NT2/D1 (cell line): ENCODE results near the gene CPED1.
A peak's percentile ranks its signal among the peaks of the same experiment; 100 is the strongest.

ENCODE experiments used
- DNase-seq: peaks from one replicate; pipeline ENCODE4 v3.0.0-alpha.2; 2011; ENCODE audit warnings: low read depth, low spot score
- H3K27me3 ChIP-seq: 2 replicates; pipeline ENCODE4 v1.6.0; 2011; ENCODE audit warnings: mild to moderate bottlenecking; ENCODE audit not compliant: insufficient read length, insufficient read depth
- H3K36me3 ChIP-seq: 2 replicates; pipeline ENCODE4 v1.6.1; 2011; ENCODE audit warnings: mild to moderate bottlenecking, low read length, mixed read lengths; ENCODE audit not compliant: insufficient read depth, insufficient read length
- H3K4me1 ChIP-seq: 2 replicates; pipeline ENCODE4 v1.5.1; 2011; ENCODE audit not compliant: insufficient read depth, insufficient read length
- H3K4me3 ChIP-seq: 2 replicates; pipeline ENCODE4 v1.5.1; 2011; ENCODE audit warnings: low read depth; ENCODE audit not compliant: insufficient read length
- H3K9ac ChIP-seq: 2 replicates; pipeline ENCODE4 v1.6.0; 2011; ENCODE audit warnings: low read depth; ENCODE audit not compliant: insufficient read length
- H3K9me3 ChIP-seq: 2 replicates; pipeline ENCODE4 v1.5.1; 2011; ENCODE audit warnings: mild to moderate bottlenecking, low read length; ENCODE audit not compliant: insufficient read depth
- SUZ12 ChIP-seq: IDR thresholded peaks from 2 replicates; pipeline ENCODE4 v1.6.1; 2011; ENCODE audit not compliant: insufficient read length, insufficient read depth; ENCODE audit errors: extremely low read depth
- YY1 ChIP-seq: IDR thresholded peaks from 2 replicates; pipeline ENCODE4 v1.6.1; 2011; ENCODE audit not compliant: insufficient read length, insufficient read depth
- ZNF274 ChIP-seq: IDR thresholded peaks from 2 replicates; pipeline ENCODE4 v1.6.1; 2011; ENCODE audit warnings: mild to moderate bottlenecking, low read depth, low read length

CPED1 gene

DNA sequence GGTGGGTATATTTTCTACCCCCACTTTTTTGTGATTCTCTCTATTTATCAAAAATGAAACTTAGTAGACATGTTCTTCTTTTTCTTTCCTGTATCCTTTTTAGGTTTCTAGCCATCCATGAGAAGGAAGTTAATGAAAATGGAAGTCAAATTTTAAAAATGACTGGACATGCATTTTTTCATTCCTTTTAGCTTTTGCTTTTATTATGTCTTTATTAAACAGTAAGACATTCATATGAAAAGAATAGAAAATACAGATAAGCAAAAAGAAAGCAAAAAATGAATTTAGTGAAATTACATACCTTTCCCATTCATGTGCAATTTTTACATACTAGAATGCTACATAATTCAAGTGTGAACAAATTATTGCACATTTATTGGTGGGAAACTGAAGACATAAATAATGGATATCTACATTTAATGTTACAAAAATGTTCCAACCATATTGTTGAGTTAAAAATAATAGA lies 88.7 kb downstream of the CPED1 start:
- Histone ChIP-seq H3K4me3 (no peak overlapping the region), H3K9ac (no peak overlapping the region), H3K9me3 (no peaks in the 10 kb centered on the region), H3K36me3 (no peaks in the 10 kb centered on the region), H3K27me3 (no peaks in the 10 kb centered on the region), H3K4me1 (no peaks in the 10 kb centered on the region)
- no peak for DNase-seq
- TF ChIP-seq ZNF274 (no peak), SUZ12 (no peak), YY1 (no peak)

GRCh38 chr7:121078701-121079227 lies 90.3 kb downstream of the CPED1 start:
- TF ChIP-seq SUZ12 (no peak), ZNF274 (no peak), YY1 (no peak)
- no peak for DNase-seq
- H3K4me1 ChIP-seq: no peaks in the 10 kb centered on the region
- no peak overlapping the region for H3K9ac ChIP-seq
- no peak overlapping the region for H3K4me3 ChIP-seq
- no peaks in the 10 kb centered on the region for H3K36me3 ChIP-seq
- no peaks in the 10 kb centered on the region for H3K27me3 ChIP-seq
- no peaks in the 10 kb centered on the region for H3K9me3 ChIP-seq

DNA sequence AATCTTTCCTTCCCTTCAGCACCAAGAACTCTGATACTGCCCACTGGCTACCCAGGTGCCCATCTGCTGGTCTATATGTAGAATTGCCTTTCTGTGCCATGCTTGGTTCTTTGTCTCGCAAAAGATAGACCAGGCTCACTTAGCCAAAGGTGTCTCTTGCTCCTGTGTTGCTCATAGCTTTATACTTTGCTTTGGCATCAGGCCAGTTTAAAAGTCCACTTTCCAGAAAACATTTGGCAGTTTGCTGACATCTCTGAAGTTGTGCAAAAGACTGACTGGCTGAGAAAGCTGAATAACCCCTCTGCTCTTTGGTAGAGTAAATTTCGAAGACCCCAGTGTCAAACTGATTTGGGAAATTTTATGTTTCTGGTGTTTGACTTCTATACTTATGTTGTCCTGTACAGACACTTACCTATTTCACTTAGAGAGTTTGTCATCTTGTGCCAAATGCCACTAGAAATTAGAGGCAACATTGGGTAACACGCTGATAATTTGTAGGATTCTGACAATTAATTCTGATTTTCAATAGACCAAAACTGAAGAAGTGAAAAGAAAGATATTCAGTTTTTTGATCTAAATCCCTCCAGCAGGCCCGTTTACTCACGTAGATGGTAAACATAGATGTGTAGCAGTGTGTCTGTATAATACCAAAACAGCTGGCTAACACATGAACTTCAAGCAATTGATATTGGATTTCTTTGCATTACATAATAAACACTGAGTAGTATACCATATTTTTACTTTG lies 91.1 kb downstream of the CPED1 start:
- Histone ChIP-seq H3K27me3 (no peaks in the 10 kb centered on the region), H3K4me3 (no peak overlapping the region), H3K4me1 (no peaks in the 10 kb centered on the region), H3K9me3 (no peaks in the 10 kb centered on the region), H3K9ac (no peak overlapping the region), H3K36me3 (no peaks in the 10 kb centered on the region)
- TF ChIP-seq YY1 (no peak), SUZ12 (no peak), ZNF274 (no peak)
- DNase-seq: no peak

DNA sequence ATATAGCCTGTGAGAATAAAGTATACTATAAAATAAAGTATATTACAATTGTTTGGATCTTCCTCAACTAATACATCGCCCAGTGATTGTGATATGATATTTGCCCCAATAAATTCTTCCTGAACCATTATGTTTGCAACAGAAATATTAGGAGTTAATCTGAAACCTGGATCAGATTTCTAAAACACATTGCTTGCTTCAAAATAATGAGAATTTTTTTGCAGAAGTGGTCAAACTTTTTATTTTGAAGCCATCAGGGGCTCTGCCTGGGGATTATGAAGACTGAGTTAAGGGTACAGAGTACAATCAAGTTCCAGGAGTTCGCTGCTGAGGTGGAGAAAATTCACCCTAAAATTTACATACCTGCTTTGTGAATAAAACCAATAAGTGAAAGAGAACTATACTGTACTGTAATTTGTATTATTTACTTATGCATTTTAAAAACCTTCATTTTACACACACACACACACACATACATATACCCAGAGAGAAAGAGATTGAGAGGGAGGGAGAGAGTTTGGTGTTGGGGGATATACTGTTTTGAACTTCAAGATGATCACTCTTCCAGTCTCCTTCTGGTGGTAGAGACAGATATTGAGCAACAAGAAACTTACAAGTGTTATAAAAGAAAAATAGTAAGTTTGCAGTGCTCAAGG lies 91.9 kb downstream of the CPED1 start:
- Histone ChIP-seq H3K36me3 (no peaks in the 10 kb centered on the region), H3K4me3 (no peak overlapping the region), H3K9ac (no peak overlapping the region), H3K9me3 (no peaks in the 10 kb centered on the region), H3K27me3 (no peaks in the 10 kb centered on the region), H3K4me1 (no peaks in the 10 kb centered on the region)
- no peak for DNase-seq
- TF ChIP-seq YY1 (no peak), SUZ12 (no peak), ZNF274 (no peak)

DNA sequence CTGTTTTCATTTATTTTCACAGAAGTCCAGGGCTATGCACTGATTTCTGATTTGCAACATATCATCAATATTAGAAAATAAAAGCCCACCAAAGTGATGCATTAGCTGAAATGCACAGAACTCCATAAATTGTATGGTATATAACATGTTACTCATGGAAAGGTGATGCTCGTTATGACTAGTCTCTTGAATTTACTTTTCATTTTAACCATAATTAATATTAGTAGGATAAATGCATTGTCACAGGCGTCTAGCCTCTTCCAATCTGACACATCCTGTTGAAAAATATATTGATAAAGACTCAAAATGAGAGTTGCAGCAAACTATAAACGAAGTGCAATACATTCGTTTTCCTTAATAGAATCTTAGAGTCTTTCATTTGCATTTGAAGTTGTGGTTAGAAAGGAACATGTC lies 92.4 kb downstream of the CPED1 start:
- H3K27me3 ChIP-seq: no peaks in the 10 kb centered on the region
- H3K36me3 ChIP-seq: no peaks in the 10 kb centered on the region
- H3K9me3 ChIP-seq: no peaks in the 10 kb centered on the region
- H3K4me3 ChIP-seq: no peak overlapping the region
- no peak overlapping the region for H3K9ac ChIP-seq
- no peaks in the 10 kb centered on the region for H3K4me1 ChIP-seq
- TF ChIP-seq YY1 (no peak), SUZ12 (no peak), ZNF274 (no peak)
- DNase-seq: no peak

- TF ChIP-seq ZNF274 (no peak), SUZ12 (no peak), YY1 (no peak)
Measured at GRCh38 chr7:121081327-121081936, 92.9 kb downstream of the CPED1 start.

GRCh38 chr7:121082400-121083101 lies 94.0 kb downstream of the CPED1 start:
- H3K4me3 ChIP-seq: no peak overlapping the region
- H3K9me3 ChIP-seq: no peaks in the 10 kb centered on the region
- no peak overlapping the region for H3K9ac ChIP-seq
- DNase-seq: no peak
- H3K36me3 ChIP-seq: no peaks in the 10 kb centered on the region
- no peaks in the 10 kb centered on the region for H3K27me3 ChIP-seq
- no peaks in the 10 kb centered on the region for H3K4me1 ChIP-seq
- TF ChIP-seq ZNF274 (no peak), SUZ12 (no peak), YY1 (no peak)

More at GRCh38 chr7:121081327-121081936, 92.9 kb downstream of the CPED1 start:
- Histone ChIP-seq H3K4me1 (no peaks in the 10 kb centered on the region), H3K4me3 (no peak overlapping the region), H3K9me3 (no peaks in the 10 kb centered on the region), H3K27me3 (no peaks in the 10 kb centered on the region), H3K9ac (no peak overlapping the region), H3K36me3 (no peaks in the 10 kb centered on the region)
- peak; percentile 9 for DNase-seq
